GM10847 (cell line): ENCODE measurements around the gene ADAMTS13.

ENCODE experiments used
- POLR2A ChIP-seq: IDR thresholded peaks from 2 replicates; pipeline ENCODE4 v1.6.1; 2011; ENCODE audit not compliant: insufficient read length; ENCODE audit errors: extremely low read depth

The ADAMTS13 gene

DNA sequence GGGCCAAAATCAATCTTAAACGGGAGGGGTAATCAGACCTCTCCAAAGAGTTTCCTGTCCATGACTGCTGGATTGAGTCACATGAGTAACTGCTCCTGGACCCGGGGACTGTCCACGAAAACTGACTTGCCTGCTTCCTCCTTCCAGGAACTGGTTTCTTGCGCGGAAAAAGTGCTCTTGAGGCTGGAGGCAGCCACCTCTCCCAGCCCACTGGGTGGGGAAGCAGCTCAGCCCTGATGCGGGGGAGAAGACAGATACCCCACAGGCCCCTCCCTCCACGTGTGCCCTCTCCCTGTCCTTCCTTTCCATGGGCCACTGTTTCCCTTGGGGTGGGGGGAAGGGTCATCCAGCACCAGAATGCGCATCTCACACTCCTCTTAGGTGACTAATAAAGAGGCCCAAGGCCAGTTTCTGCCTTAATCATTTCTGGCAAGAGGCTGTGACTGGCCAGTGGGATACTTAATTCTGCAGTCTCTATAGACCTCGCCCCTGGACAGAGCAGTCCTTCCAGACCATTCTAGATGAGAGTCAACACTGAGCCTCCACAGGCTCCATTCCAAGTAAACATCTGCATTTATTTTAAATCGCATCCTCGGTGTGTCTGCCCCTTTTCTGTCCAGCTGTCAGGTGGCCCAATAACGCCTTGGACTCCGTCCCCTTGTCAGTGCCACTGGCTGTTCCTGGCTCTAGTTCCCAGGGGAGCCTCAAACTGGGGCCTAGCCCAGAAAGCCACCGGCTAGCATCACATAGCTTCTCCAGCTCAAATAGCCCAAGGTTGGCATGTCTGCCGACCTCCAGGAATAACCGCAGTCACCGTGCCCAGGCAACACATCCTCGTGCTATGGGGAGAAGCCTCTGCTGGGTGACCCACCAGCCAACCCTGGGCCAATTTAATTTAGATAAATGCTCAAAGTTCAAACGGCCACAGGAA, 16.4 kb upstream of the ADAMTS13 start:
- no peak for TF ChIP-seq POLR2A

GRCh38 chr9:133406480-133407307, 15.5 kb upstream of the ADAMTS13 start:
- no peak for TF ChIP-seq POLR2A

- TF ChIP-seq POLR2A, result no peak
These were observed 14.1 kb upstream of the ADAMTS13 start for GRCh38 chr9:133408042-133408441.

GRCh38 chr9:133415170-133415569, 7.0 kb upstream of the ADAMTS13 start:
- TF ChIP-seq POLR2A, result no peak

GRCh38 chr9:133417541-133418461, 4.4 kb upstream of the ADAMTS13 start, which contains the start of gene REXO4:
TSS of gene REXO4 (minus strand) at chr9:133418010. CDS start at chr9:133417844, 166 bp downstream.
- peak; percentile 48 for TF ChIP-seq POLR2A

GRCh38 chr9:133419005-133419404, 3.2 kb upstream of the ADAMTS13 start:
- no peak for TF ChIP-seq POLR2A

DNA sequence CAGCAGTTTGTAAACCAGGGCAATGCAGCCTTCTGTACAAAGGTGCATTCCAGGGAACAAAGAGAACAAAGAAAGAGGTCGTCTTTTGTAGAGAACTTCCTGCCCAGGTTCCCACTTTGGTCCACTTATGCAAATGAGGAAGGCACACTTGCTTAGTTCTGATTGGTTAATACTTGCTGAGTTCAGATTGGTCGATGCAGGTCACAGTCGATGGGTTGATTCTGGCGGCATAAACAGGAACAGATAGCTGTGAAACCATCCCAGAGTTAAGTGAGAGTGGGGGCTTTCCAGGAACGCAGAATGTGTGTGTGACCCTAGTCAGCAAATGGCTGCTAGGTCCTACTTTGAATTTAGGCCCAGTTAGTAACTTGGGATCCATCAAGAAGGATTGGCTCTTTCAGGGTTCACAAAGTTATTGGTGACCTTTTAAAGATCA, 1.8 kb upstream of the ADAMTS13 start:
- no peak for TF ChIP-seq POLR2A

- TF ChIP-seq POLR2A, result no peak
These were observed 1.0 kb downstream of the ADAMTS13 start for GRCh38 chr9:133423216-133423615.

DNA sequence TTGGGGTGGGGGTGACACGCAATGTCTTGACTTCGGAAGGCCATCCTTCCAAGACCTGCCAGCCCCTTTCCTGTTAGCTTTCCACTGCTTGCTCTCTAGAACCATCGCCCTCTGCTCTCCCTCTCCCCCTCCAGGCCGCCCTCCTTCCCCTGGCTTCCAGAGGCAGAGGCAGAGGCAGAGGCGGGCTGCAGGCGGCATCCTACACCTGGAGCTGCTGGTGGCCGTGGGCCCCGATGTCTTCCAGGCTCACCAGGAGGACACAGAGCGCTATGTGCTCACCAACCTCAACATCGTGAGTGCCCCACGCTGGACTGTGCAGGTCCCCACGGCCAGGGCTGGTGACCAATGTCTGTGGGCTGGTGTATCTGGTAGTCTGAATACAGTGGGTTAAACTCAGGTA, 2.0 kb downstream of the ADAMTS13 start:
- no peak for TF ChIP-seq POLR2A

DNA sequence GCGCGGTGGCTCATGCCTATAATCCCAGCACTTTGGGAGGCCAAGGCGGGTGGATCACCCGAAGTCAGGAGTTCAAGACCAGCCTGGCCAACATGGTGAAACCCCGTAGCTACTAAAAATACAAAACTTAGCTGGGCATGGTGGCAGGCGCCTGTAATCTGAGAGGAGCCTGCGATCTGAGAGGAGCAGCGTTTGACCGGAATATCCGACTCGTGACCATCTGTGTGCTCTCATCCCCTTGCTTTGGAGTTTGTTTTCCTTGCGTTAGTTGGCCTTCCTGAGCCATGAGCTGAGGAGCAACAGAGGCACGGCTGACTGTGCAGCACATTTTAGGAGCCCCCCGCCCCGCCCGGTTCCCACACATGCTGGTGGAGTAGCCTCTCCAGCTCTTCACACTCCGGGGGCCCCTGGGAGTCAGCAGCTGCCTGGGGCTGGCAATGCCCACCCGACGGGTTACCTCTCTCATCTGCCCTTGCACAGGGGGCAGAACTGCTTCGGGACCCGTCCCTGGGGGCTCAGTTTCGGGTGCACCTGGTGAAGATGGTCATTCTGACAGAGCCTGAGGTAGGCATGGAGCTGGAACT, 3.0 kb downstream of the ADAMTS13 start:
- no peak for TF ChIP-seq POLR2A

DNA sequence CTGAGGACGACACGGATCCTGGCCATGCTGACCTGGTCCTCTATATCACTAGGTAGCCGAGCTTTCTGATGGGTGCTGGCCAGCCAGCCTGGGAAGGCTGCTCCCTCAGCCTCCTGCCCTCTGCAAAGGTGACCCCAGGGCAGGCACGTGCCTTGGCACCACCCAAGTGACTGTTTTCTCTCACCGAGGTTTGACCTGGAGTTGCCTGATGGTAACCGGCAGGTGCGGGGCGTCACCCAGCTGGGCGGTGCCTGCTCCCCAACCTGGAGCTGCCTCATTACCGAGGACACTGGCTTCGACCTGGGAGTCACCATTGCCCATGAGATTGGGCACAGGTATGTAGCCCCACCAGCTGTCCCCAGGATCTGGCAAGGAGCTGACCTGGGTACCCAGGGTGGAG, 3.8 kb downstream of the ADAMTS13 start:
- TF ChIP-seq POLR2A, result no peak

DNA sequence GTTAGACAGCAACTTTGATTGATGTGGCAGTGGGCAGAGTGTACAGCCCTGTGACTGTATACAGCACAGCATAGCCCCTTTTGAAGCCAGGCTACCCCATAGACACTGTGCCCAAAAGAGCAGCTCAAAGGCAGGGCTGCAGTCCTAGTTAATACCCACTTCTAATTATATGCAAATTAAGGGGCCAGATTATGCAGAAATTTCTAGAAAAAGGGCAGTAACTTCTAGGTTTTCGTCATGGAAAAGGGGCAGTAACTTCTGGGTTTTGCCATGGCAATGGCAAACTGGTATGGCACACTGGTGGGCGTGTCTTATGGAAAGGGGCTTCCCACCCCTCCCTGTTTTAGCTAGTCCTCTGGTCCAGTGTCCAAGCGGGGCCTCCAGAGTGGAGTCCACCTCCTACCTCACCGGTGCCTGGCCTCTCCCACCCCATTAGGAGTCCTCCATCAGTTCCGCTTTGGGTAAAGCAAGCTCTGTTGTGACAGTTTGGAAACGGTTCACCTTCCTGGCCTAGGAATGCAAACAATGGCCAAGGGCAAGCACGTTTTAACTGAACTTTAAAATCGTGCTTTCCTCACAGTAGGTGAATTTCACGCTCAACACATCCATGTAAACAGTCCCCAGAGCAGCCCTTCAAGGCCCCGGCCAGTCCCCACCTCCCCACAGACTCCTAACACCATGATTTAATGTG, 5.6 kb downstream of the ADAMTS13 start:
- TF ChIP-seq POLR2A, result no peak

DNA sequence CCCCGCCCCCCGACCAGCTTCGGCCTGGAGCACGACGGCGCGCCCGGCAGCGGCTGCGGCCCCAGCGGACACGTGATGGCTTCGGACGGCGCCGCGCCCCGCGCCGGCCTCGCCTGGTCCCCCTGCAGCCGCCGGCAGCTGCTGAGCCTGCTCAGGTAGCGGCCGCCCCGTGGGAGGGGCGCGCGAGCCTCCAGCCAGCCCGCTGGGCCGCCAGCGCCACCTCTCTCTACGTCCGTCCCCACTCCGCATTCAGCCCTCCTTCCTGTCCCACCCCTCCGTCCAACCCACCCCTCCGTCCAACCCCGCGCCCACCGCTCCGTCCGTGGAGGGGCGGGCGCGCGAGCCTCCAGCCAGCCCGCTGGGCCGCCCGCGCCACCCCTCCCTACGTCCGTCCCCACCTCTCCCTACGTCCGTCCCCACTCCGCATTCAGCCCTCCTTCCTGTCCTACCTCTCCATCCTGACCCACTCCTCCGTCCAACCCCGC, 6.5 kb downstream of the ADAMTS13 start:
- no peak for TF ChIP-seq POLR2A

DNA sequence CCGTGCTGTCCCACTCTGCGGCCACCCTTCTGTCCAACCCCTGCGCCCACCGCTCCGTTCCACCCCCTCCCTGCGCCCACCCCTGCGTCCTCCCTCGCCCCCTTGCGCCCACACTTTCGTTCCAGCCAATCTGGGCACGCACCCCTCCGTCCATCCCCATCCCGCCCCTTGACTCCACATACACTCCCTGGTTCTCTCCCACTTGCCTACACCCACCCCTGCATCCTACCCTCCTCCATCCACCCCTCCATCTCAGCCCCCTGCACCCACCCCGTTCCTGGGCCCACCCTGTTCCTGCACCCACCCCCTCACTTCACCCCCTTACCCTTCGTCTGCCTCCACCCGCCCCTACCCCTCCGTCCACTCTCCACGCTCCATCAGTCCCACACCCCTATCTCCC, 7.0 kb downstream of the ADAMTS13 start:
- TF ChIP-seq POLR2A, result no peak
